NCI-H2196 (cell line): ENCODE results near the gene PLIN4.
"Not testable (repeated sequence)": the region's sequence is repeated elsewhere in the genome, so short reads cannot be mapped to it uniquely, and the experiment has no call there.

ENCODE experiments used
- DNase-seq: peaks from one replicate; lab custom pipeline; 2025; ENCODE audit not compliant: unreplicated experiment; lab: John Stamatoyannopoulos, UW

The PLIN4 gene

DNA sequence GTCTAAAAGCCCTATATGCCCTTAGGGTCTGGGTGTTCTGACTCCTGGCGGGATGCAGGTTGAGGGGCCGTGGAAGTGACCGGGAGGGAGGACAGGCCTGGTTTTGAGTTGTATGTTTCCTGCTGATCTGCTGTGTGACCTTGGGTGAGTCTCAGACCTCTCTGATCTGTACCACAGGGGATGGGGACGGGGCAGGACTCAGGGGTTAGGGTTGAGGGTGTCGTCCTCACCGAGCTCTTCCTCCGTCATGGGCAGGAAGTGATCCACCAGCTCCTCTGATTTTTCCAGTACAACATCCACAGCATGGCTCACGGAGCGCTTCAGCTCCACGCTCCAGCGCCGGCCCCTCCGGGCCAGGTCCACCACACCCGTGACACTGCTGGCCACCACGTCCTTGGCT, 10.6 kb upstream of the PLIN4 start:
- DNase-seq = no peak

GRCh38 chr19:4527377-4527776, 9.1 kb upstream of the PLIN4 start:
- not testable (repeated sequence) for DNase-seq

DNA sequence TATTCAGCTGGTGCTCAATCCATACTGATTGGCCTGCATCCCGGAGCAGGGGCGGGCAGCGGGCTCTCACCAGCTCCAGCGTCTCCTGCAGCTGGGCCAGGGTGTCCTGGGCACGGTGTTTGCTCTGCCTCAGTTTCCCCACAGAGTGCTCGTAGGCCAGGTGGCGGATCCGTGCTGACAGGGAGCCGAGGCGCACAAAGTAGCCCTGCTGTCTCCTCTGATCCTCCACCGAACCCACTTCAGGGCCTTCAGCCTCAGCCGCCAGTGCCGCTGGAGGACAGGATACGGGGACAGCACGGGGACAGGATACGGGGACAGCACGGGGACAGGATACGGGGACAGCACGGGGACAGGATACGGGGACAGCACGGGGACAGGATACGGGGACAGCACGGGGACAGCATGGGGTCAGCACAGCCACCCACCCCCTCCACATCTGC, 7.3 kb upstream of the PLIN4 start:
- DNase-seq = no peak

DNA sequence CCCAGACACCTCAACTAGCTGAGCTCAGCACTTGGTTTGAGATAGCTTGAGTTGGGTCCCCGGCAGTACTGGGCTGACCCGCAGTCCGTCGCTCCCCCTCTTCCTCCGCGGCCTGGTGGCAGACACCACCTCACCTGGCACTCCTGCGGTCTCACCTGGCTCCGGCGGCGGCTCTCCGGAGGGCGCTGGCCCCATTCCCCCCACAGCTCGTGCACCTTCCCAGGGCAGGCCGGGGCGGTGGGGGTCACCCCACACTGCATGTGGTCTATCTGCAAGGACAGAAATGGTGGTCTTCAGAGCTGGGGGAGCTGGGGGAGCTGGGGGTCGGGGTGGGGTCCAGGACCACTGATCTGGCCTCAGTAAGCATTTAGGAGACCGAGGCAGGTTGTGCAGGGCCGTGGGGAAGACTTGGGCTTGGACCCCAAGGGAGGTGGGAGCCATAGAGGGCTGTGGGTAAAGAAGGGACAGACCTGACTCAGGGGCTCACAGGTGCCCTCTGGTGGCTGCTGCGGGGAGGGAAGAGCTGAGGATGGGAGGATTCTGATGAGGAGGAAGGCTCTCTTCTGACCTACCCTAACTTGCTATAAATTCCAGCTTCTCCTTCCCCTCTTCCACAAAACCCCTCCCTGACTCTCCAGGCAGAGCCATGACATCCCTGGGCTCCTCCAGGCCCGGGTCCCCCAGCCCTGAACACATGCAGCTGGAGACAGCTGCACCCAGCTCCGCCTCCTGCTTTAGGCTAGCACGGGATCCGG, 6.7 kb upstream of the PLIN4 start:
- peak; percentile 38 for DNase-seq

- DNase-seq = peak; percentile 64
These were observed 5.2 kb upstream of the PLIN4 start for GRCh38 chr19:4523306-4524110.

- DNase-seq = no peak
These were observed 4.2 kb upstream of the PLIN4 start for GRCh38 chr19:4522291-4523002.

- DNase-seq = no peak
These were observed 3.6 kb upstream of the PLIN4 start for GRCh38 chr19:4521888-4522242.

DNA sequence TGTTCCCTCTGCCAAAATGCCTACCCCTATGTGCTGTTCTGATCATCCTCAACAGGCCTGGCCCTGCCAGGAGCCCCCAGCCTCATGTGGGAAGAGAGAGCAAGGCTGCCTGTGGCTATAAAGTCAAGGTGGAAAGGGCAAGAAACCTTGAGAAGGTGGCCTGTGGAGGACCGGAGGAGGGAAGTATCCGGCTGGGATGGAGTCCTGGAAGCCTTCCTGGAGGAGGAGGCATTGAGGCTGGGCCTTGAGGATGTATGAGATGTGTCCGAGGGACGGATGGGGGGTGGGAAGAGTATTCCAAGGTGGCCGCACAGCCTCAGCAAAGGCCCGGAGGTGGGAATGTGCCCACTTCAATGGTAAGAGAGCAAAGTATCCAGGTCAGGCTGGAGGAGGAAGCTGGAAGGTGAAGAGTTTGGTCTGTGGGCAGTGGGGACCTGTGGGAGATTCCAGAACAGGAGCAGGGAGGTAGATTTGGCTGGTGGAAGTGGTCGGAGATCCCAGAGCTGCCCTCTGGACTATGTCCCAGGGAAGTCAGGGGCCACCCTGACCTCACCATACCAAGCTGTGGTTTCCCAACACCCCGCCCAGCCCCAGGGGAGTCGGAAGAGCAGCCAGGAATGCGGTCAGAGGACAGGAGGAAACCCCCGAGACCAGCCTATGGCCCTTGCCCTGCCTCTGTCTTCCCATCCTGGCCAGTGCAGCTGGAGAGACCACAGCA, 3.0 kb upstream of the PLIN4 start:
- DNase-seq = no peak

- DNase-seq = no peak
These were observed 1.4 kb upstream of the PLIN4 start for GRCh38 chr19:4519521-4520277.

DNA sequence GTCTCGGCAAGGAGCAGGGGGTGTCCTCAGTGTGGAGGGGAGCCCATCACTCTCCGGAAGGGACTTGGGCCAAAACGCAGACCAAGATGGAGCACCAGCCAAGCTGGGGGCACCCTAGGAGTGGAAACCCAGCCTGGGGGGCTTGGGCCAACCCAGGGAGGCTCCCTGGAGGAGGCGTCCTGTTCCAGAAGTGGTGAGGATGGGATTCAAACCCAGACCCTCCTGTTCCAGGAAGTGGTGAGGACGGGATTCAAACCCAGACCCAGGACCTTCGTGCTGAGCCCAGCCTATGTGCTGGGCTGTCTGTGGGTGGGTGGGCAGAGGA, 848 bp upstream of the PLIN4 start:
- no peak for DNase-seq

- no peak for DNase-seq
These were observed 732 bp downstream of the PLIN4 start for GRCh38 chr19:4517451-4518057.

- DNase-seq = no peak
These were observed 1.4 kb downstream of the PLIN4 start for GRCh38 chr19:4516939-4517300.

DNA sequence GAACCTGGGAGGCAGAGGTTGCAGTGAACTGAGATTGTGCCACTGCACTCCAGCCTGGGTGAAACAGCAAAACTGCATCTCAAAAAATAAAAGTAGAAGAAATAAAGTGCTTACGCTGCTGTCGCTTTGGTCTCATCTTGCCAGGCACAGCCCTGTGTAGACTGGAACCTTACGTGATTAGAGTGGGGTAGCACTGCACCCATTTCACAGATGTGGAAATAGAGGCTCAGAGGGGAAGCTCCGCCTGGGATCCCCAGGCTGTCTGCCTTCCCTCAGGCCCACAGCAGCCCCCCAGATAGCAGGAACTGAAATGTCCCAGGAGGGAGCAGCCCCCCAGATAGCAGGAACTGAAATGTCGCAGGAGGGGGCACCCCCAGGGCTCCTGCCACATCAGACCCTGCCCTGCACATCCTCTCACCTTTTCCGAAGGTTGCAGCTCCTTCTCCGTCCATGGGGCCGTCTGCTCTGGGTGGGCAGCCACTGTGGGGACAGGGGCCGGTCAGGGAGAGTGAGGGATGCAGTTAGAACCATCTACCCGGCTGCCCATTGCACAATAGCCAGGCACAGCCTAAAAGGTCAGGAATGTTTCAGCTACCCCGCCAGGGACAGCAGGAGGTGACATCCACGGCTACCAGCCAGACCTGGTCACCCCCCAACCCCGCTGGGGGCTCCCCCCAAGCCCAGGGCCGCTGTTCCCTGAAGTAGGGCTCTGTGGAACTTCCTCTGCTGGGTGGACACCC, 1.9 kb downstream of the PLIN4 start:
- DNase-seq = no peak

DNA sequence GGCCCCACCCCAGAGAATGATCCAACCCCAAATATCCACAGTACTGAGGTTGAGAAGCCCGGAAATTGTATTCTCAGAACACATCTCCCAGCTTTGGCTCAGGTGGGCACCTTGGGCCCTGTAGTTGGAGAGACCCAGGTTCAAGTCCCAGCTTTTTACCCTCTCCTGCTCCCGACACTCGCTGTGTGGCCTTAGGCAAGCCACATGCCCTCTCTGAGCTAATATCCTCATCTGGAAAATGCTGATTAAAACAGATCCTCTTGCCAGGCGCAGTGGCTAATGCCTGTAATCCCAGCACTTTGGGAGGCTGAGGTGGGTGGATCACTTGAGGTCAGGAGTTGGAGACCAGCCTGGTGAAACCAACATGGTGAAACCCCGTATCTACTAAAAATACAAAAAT, 2.6 kb downstream of the PLIN4 start:
- DNase-seq = no peak

DNA sequence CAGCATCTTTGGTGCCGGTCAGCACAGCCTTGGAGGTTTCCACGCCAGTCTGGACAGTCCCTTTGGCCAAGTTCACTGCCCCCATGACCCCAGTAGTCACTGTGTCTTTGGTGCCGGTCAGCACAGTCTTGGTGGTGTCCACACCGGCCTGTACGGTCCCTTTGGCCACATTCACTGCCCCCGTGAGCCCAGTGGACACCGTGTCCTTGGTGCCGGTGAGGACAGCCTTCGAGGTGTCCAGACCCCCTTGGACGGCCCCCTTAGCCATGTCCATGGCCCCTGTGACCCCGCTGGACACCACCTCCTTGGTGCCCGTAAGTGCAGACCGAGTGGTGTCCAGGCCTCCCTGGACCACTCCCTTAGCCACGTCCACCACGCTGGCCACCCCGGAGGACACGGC, 5.0 kb downstream of the PLIN4 start:
- no peak for DNase-seq

GRCh38 chr19:4512070-4512469, 6.2 kb downstream of the PLIN4 start:
- no peak for DNase-seq

- no peak for DNase-seq
These were observed 6.8 kb downstream of the PLIN4 start for GRCh38 chr19:4511300-4512054.

- no peak for DNase-seq
These were observed 7.6 kb downstream of the PLIN4 start for GRCh38 chr19:4510435-4511255.
